GM19395 (cell line): ENCODE measurements around the gene CUX1.

ENCODE experiments used
- ATAC-seq: cut with Tn5 transposase; IDR thresholded peaks from one replicate; pipeline ENCODE4 v1.9.1; 2021; ENCODE audit warnings: mild to moderate bottlenecking, moderate library complexity; ENCODE audit not compliant: unreplicated experiment

The CUX1 gene

DNA sequence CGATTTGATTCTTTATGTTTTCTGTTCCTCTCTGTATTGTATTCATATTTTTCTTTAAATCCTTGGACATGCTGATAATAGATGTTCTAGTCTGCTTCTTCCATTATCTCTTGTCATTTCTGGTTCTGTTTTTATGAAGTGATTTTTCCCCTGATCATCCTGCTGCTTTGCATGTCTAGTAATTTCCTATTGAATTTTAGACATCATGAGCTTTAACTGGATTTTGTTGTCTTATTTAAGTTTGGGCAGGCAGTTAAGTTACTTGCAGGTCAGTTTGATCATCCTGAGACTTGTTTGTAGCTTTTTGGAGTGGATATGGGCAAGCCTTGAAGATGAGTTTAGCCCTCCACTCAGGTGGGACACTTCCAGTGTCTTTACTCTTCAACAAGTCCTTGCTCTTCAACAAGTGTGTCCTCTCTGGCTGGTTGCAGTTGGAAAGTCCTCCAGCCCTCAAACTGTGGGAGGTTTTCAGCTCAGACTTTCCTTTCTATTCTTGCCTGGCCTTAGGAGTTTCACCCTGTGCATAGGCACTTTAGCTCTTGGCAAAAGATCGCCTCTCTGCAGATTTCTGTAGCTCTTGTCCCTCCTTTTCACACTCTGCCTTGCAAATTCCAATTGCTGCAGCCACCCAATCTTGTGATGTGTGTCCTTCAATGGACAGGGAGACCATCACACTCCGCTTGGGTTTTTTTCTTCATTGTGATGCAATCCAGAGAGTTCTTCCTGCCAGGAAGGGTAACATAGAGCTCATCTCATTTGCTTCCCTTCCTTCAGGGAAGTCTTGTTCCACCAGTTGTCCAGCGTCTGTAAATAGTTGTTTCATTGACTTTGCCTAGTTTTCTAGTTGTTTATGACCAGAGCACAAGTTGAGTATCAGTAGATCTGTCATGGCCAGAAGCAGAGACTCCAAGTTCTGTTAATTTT is 272.0 kb downstream of the CUX1 start:
- ATAC-seq: no peak

DNA sequence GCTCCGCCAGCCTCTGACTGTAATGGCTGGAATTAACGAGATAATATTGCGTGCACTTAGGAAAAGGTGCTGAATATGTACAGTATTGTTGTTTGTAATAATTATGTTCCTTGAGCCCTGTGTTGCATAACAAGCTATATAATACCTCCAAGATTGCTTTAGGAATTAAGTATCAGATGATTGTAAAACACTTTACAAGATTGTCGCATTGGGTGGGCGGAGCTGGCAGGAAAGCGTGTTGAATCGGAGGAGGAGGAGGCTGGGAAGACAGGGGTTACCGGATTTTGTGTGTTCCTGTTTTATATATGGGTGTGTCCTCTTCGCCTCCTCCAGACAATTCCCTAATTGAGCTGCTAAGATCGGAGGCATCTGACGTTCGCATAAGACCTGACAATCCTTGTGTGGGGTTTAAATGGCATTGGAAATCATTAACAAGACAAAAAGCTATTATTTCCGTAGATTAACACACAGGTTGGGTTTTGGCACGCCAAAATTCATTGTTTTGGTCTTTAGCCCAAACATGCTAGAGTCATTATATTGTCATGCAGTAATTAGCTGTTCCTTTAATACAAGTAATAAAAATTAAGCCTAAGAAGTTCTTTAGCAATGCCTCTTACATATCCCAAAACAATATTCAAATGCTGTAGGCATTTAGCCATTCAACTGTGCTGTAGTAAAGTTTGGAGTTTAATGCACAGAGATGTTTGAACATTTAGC is 276.3 kb downstream of the CUX1 start:
- ATAC-seq: no peak

- ATAC-seq: no peak
Observed at GRCh38 chr7:102094316-102094650, 276.9 kb downstream of the CUX1 start.

DNA sequence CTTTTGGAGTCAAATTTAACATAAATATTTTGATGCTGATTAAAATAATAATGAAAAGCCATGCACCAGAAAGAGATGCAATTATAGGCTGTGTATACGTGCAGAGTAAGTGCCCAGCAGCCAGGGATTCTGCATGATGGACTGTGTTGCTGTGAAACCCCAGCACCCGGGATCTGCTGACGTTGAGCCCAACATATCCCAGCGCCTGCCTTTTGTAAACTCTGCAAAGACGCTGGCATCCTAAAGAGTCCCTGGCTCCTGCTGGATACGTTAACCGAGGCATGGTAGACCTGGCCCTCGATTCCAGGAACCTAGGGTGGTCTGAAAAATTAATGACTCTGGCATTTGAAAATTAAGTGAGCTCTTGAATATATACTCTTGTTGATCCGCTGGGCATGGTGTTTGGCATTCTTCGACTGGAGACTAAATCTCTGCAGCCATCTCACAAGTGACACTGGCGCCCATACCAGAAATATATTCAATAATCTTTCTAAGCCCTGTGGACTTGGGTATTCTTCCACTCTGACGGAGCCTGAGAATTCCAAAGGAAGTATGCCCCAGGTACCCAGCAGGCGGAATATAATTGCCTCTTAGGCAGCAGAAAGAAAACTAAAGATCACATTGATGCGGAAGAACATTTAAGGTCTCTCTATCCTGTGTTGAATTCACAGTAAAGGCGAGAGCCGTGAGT is 278.0 kb downstream of the CUX1 start:
- no peak for ATAC-seq

GRCh38 chr7:102096012-102096332 is 278.5 kb downstream of the CUX1 start:
- no peak for ATAC-seq

- ATAC-seq: no peak
Observed at GRCh38 chr7:102096706-102097427, 279.4 kb downstream of the CUX1 start.

- ATAC-seq: no peak
Observed at GRCh38 chr7:102097601-102098161, 280.3 kb downstream of the CUX1 start.

- no peak for ATAC-seq
Observed at GRCh38 chr7:102098986-102099385, 281.6 kb downstream of the CUX1 start.

- ATAC-seq: no peak
Observed at GRCh38 chr7:102099474-102099873, 282.0 kb downstream of the CUX1 start.

DNA sequence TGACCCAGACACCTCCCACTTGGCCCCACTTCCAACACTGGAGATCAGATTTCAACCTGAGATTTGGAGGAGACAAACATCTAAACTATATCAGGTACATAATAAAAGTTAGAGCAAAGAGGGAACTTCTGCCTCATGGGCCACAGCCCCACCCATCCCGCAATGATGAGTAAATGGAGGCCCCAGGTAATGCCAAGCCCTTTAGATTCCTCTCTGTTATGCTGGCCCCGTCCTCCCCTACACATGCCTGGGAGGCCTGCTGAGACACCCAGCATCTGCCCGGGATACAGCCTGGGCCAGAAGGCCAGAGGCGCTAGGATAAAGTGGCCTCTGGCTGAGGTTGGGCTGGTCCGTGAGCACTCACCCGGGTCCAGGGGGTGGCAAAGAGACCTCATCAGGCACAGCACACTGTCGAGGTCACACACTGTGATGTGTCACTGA is 283.7 kb downstream of the CUX1 start:
- ATAC-seq: no peak

DNA sequence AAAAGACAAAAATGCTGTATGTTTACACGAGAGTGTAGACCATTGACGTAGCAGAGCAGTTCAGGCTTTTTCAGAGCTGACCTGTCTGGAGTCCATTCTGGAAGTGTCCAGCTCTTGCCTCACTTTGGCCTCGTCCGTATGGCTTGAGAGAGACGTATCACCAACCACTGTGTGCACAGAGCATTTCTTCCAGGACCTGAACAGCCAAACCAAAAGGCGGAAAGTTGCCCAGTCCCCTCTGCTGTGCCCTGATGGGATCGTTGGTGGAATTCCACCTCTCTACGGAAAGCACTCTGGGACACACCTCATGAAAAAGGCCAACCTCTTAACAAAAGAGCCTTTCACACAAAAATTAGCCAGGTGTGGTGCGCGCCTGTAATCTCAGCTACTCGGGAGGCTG is 284.5 kb downstream of the CUX1 start:
- ATAC-seq: no peak

GRCh38 chr7:102103027-102103372 is 285.6 kb downstream of the CUX1 start:
- no peak for ATAC-seq

- ATAC-seq: no peak
Observed at GRCh38 chr7:102104245-102104644, 286.8 kb downstream of the CUX1 start.

GRCh38 chr7:102106625-102107024 is 289.2 kb downstream of the CUX1 start:
- ATAC-seq: no peak

DNA sequence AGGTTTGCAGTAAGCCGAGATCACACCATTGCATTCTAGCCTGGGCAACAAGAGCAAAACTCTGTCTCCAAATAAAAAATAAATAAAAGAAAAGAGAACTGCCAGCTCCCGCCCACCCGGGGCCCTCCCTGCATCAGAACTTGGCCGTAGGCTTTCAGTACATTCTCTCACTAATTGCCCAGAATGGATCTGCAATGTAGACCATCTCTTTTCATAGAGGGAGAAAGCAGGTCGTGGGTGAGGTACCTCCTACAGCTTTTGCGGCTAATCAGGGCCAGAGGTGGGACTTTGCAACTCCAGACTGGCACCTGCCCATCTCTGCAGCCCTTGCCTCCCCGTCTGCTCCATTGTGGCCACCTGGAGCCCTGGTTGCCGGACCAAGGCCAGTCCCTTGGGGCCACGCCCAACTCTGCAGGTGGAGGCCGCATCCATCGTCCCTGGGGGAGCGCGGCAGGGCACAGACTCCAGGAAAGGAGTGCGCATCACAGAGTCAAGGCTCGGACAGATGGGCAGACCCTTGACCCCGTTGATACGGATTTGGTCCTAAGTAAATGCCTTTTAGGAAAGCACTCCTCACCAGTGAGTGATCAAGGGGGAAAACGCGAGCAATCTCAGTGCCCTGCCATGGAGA is 290.2 kb downstream of the CUX1 start:
- ATAC-seq: no peak

DNA sequence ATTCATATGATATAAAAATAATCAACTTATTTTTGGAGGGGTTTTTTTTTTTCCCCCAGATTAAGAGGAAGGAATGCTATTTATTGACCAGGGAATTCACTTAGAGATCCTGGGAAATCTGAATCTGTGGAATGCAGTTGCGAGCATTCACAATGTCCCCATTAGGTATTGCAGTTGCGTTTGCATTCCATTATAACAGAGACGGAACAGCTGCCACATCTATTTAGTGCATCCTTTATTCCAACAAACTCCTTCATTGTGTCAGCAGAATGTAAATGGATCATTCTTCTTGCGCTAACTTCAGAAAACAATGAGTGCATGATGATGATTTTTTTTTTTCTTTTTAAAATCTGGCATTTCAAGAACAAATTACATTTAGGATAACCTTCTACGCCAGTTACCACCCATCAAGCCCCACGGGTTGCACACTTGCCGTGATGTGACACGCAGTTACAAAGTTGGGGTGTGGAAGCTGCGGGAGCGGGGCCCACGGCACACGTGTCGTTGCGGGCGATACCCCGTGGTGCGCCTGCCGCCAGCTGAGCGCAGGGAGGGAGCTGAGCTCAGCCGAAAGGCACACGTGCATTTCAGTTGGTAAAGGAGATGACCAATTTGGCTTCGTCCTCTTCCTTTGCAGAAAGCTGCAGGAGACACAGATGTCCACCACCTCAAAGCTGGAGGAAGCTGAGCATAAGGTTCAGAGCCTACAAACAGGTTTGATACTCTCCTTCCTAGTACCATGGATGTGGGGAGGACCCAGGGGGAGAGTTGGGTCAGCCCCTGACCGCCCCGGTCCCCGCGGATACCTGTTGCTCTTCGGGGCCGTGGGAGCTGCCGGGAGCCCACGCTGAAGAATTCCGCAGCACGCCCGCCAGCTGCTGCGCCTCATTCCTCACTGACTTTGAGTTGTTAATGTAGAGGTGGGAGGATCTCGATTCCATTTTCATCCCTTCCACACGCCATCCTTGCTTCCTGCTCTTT is 293.9 kb downstream of the CUX1 start:
- no peak for ATAC-seq

- ATAC-seq: no peak
Observed at GRCh38 chr7:102115181-102115580, 297.8 kb downstream of the CUX1 start.

DNA sequence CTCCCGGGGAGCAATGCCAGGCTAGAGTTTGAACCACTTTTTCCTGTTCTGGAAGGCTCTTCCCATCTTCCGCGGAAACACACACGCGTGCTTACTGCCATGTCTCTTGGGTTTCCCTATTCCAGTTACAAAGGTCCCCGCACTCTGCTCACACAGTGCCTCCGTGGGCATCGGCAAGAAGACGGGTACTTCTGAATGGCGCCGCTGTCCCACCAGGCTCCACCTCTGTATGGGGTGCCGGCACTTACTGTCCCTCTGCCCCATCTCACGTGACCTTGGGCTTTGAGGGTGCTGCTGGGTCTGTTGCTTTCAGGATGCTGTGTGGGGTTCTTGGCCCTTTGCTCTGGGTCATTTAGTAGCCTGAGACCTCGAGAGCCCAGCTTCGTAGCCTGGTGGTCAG is 298.5 kb downstream of the CUX1 start:
- ATAC-seq: no peak

DNA sequence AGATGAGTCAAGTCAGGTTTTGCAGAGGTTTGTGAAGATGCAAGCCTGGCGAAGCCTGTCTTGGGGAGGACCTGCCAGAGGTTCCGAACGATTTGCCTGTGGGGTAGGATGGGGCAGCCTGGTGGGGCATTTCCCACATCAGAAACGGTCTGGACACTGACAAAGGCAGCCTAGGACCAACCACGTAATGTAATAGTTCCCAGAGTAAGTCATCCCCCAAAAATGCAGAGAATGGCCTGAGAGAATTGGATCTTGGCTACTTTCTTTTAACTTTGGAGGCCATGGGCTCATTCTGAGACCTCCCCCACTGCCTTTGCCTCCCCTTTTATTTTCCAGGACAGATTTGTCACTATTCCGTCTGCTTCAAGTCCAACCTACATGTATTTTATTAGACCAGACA is 300.3 kb downstream of the CUX1 start:
- no peak for ATAC-seq
